Measurements from ENCODE around the gene CD200R1L. TPM values are rescaled to one million over a fixed set of nuclear protein-coding genes. Genes with fewer than 3 reads are reported as not detected.
A peak's percentile ranks its signal among the peaks of the same experiment; 100 is the strongest.

The CD200R1L gene
- total RNA-seq, 2 experiments from 2014 or later, result not detected

- H3K27ac ChIP-seq (ENCODE audit: low read depth, low read length, poor library complexity, severe bottlenecking), result no peak overlapping the region
- H3K36me3 ChIP-seq (ENCODE audit: insufficient read depth, low read length), result no peaks in the 10 kb centered on the region
- H3K79me2 ChIP-seq (ENCODE audit: insufficient read depth, low read depth, low read length), result no peaks in the 10 kb centered on the region
- H4K20me1 ChIP-seq (ENCODE audit: insufficient read depth, low read length), result no peaks in the 10 kb centered on the region
- BruUV-seq (replicated peaks), result no TSS peak
- DNase-seq (ENCODE audit: low spot score), result no peak
- POLR2A ChIA-PET, result interaction anchor here (0.6 to 2.7 kb wide), 4 partner anchors 8 to 395 kb away, joined by 3 to 8 read pairs (median 4); no protein-coding TSS in a partner anchor
- H3K9me3 ChIP-seq (ENCODE audit: low read length), result no peaks in the 10 kb centered on the region
- CTCF ChIA-PET (ENCODE audit: unreplicated experiment), result no interaction called here
- no peaks in the 10 kb centered on the region for H3K9me2 ChIP-seq (ENCODE audit: insufficient read depth, low read length)
- TF ChIP-seq EZH2phosphoT487 (IDR thresholded peaks at IDR 0.05; ENCODE audit: borderline replicate concordance, low read depth, low read length), result no peak
- no peak for TF ChIP-seq CTCF (conservative IDR thresholded peaks at IDR 0.05; ENCODE audit: low read length)
- H2AFZ ChIP-seq (ENCODE audit: low read length), result 0 out of 2 replicates have a peak overlapping the region, but pooled peaks have one; percentile 37
- intact Hi-C loops (cut with micrococcal nuclease; ENCODE audit: unreplicated experiment), result no loop called here
- no peak overlapping the region for H3K4me2 ChIP-seq (ENCODE audit: low read length)
- H3K4me3 ChIP-seq (ENCODE audit: low read depth, low read length, poor library complexity, severe bottlenecking), result no peak overlapping the region
- H3K4me1 ChIP-seq (ENCODE audit: insufficient read depth, low read length, poor library complexity, severe bottlenecking), result peaks cover 3% of the 10 kb centered on the region
These were observed 46.7 kb downstream of the CD200R1L start for GRCh38 chr3:112799946-112800345.

GRCh38 chr3:112794622-112795172 is 52.0 kb downstream of the CD200R1L start:
- no peak for DNase-seq (ENCODE audit: low spot score)

More at GRCh38 chr3:112794622-112795172, 52.0 kb downstream of the CD200R1L start:
- H3K4me1 ChIP-seq (ENCODE audit: insufficient read depth, low read length, poor library complexity, severe bottlenecking), result peaks cover 8% of the 10 kb centered on the region
- H3K4me3 ChIP-seq (ENCODE audit: low read depth, low read length, poor library complexity, severe bottlenecking), result no peak overlapping the region
- H3K4me2 ChIP-seq (ENCODE audit: low read length), result no peak overlapping the region
- TF ChIP-seq EZH2phosphoT487 (IDR thresholded peaks at IDR 0.05; ENCODE audit: borderline replicate concordance, low read depth, low read length) (no peak), CTCF (conservative IDR thresholded peaks at IDR 0.05; ENCODE audit: low read length) (no peak)
- POLR2A ChIA-PET, result interaction anchor here (0.6 to 1.2 kb wide), 4 partner anchors 9 to 58 kb away, joined by 3 to 5 read pairs (median 3); no protein-coding TSS in a partner anchor
- H4K20me1 ChIP-seq (ENCODE audit: insufficient read depth, low read length), result no peaks in the 10 kb centered on the region
- no peak overlapping the region for H3K27ac ChIP-seq (ENCODE audit: low read depth, low read length, poor library complexity, severe bottlenecking)
- no peaks in the 10 kb centered on the region for H3K9me3 ChIP-seq (ENCODE audit: low read length)
- intact Hi-C loops (cut with micrococcal nuclease; ENCODE audit: unreplicated experiment), result no loop called here
- no peaks in the 10 kb centered on the region for H3K79me2 ChIP-seq (ENCODE audit: insufficient read depth, low read depth, low read length)
- H3K9me2 ChIP-seq (ENCODE audit: insufficient read depth, low read length), result no peaks in the 10 kb centered on the region
- CTCF ChIA-PET (ENCODE audit: unreplicated experiment), result no interaction called here
- BruUV-seq (replicated peaks), result no TSS peak
- H3K36me3 ChIP-seq (ENCODE audit: insufficient read depth, low read length), result no peaks in the 10 kb centered on the region
- peak overlapping the region; percentile 34 for H2AFZ ChIP-seq (ENCODE audit: low read length)

Measured in OCI-LY7 (cell line).